GM18507 (cell line): Measurements from ENCODE around the gene BACE2.
"Not testable (repeated sequence)": the region's sequence is repeated elsewhere in the genome, so short reads cannot be mapped to it uniquely, and the experiment has no call there.

ENCODE experiments used
- DNase-seq: peaks from one replicate; pipeline ENCODE4 v3.0.0; 2011; ENCODE audit warnings: low read depth; ENCODE audit not compliant: insufficient read length; ENCODE audit errors: extremely low spot score
- FAIRE-seq: peaks from 2 replicates; lab custom pipeline; 2011; peaks lifted over from hg19 to GRCh38; lab: Jason Lieb, UNC

BACE2 gene

DNA sequence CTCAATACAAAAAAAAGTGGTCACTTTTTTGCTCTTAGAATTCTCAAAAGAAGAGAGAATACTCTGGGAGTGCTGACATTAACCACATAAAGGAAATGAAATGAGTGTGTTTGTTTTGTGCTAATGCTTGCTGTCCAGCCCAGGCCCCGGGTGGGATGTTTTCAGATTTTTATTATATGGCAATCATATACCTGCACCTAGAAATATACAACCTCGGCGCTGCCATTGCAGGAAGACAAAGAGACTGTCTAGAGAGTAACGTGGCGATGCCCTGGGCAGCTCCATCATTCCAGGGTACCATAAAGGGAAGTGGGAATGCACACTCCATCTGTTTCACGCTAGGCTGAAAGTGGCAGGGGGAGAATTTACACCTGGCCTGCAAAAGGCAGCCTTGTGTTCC lies 7.1 kb downstream of the BACE2 start:
- DNase-seq (no peak), FAIRE-seq (no peak)

DNA sequence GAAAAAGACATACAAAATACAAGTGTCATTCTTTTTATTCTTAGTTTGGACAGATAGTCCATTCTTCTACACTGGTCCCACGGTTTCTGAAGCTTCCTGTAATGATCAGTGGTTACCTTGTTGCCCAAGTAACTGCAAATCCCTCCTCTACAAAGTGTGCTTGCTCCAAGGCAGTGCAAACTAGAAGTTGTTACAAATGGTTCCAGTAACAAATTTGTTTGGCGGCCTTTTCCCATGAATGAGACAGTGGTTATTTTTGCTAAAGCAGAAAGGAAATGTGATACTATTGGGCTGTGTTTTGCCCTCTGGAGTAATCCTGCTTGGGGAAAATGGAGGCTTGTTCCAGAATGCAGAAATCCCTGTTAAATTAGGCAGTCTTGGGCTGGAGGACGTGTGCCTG lies 8.9 kb downstream of the BACE2 start:
- DNase-seq (no peak), FAIRE-seq (no peak)

DNA sequence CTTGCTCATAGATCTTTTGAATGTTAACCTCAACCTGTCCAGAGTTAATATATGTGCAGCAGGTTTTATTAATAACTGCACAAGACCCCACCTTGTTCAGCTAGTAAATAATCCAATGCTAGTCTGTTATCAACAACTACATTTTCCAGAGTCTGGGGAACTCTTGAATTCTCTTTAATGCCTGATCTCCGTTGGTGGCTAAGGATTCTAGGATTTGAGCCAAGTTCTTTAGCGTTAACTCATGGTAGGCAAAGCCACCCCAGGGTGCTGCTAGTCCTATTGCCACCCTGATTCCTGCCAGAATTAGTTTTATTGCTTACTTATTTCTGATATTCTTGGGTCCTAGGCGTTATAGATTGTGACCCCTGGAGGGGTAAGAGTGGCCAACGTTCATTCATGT lies 12.8 kb downstream of the BACE2 start:
- DNase-seq (no peak), FAIRE-seq (no peak)

DNA sequence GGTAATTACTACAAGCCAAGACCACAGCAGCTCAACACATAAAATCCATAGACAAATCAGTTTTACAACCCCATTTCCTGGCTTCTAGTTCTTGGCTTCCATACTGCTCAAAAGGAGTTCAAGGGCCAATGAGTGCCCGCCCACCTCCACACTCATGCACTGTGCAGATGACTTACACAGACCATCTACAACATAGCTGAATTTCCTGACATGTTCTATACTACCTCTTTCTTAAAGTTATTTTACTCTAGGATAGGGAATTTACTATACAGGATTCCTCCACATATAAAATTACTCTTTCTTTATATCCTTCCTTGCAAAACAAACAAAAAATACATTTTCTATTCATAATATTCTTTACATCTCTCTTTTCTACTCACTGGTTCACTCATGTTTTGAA lies 14.6 kb downstream of the BACE2 start:
- DNase-seq (no peak), FAIRE-seq (no peak)

DNA sequence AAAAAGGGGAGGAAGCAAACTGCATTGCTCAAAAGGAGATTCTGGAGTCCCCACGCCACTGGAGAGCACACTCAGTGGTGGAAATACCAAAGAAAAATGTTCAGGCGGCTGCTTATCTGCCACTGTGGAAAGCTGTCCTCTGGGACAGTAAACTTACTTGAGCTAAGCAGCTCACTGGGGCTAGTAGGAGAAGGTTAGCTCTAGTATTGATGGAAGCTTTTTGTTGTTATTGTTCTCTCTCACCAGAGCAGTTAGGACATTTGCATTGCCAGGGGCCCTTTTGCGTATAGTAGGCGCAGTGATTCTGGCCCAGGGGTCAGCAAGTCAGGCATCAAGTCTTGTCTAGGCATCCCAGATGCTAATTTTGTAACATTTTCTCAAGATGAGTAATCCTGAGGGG lies 15.6 kb downstream of the BACE2 start:
- no peak for FAIRE-seq

DNA sequence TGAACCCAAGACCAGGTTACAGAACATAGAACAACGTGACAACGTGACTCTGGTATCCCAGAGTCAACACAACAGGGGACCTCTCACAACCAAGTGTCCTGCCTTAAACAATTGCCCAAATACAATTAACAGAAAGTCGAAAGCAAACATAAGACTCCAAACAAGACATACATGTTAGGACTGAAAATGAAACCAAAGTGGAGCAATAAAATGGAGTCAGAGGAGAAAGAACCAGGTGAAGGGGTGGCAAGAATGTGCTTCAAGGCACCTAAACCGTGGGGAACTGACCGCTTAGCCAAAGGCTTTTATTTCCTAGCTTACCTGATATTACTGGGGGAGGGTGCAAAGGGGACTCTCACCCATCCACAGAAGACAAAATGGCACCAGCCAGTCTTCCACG lies 17.8 kb downstream of the BACE2 start:
- DNase-seq (no peak), FAIRE-seq (no peak)

More for the DNA sequence above, 15.6 kb downstream of the BACE2 start:
- no peak for DNase-seq

DNA sequence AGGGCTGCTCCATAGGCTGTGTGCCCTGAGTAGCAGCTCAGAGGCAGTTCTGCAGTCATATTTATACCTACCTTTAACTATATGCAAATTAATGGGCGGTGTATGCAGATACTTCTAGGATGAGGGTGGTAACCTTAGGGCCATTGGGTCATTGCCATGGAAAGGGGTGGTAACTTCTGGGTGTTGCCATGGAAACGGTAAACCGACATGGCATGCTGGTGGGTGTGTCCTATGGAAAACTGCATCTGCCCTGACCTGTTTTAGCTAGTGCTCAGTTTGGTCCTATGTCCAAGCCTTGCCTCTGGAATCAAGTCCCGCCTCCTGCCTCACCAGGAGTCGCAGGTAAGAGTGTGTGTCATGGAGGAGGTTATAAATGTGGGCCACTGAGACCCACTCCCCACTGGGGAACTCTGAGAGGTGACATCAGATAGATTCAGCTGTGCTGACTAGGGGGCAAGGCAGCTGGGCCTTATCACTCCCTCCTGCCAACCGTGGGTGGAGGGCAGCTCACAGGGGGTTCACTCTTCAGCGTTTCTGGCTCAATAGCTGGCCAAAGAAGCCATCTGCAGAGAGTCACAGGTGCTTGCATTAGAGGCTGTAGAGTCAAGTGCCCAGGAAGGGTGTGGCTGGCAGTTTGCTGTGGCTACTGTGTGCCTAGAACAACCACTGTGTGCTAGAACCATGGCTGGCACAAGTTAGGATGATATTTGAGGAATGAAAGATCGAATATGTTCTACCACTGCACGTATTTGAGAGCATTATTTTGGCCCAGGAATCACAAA lies 19.0 kb downstream of the BACE2 start:
- FAIRE-seq = no peak

DNA sequence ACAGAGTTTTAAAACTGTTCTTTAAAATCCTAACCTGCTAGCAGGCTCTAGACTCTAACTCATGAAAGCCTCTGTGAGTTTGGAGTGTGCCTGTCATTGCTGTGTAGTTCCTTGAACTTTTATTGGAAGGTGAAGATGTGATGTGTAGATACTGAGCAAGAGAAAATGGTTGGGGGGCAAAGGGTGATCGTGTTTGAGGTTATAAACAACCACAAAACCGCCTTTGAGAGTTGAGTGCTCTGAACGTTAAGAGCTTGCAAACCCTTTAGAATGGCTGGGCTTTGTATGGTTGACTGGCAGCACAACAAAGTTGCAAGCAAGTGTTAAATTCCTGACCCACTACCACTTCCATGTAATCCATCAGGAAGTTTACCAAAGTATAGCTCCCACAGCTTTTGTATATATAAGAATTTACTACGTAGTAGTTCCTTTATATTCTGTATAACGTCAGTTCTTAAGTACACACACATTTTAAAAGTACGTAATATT lies 19.6 kb downstream of the BACE2 start:
- FAIRE-seq (no peak), DNase-seq (no peak)

More for the DNA sequence above, 19.0 kb downstream of the BACE2 start:
- no peak for DNase-seq

DNA sequence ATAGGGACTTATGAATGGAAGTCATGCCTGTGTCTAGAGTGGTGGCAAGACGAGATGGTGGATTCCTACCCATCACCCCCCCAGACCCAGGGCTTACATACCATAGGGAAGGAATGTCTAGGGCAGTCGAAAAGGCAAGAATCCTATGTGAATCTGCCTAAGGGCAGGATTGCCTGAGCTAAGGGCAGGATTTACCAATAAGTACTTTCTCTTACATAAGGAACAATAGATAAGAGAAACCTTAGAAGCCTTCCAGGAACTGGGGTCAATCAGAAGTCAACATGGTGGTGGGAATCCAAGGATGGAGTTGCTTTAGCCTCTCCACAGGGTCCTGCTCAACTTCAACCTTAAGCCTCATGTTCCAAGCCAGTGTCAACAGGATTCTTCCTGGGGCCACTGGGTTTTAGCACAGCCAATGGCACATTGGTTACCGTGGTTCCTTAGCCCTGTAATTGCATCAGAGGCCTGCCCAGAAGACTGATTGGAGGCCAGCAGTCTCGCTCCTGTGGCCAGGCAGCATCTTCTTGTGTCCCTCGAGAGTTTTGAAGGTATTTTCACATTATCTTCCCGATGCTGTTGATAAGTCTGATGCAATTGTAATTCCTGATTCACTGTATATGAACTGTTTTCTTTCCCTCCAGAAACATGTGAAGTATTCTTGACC lies 20.7 kb downstream of the BACE2 start:
- DNase-seq = no peak
- no peak for FAIRE-seq

DNA sequence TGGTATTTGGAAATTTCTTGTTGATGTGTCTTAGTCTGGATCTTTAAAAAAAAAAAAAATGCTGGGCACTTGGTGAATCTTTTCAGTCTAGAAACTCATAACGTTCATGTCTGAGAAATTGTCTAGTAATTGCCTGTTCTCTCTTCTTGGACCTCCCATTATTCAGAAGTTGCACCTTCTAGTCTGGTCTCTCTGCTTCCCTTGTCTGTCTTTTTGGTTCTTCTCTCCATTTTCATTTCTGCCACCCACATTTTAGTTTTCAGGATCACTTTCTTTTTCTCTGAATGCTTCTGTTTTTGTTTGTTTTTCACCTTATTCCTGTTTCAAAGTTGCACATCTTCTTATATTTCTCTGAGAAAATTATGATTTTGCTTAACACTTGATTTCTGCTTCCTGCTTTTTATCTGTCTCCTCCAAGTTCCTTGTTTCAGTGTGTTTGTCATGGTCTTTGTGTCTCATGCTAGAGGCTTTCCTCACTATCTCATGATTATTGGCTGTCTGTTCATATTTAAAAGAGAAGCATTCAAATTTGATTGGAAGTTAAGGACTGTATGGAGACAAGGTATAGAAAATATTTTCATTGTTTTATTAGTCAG lies 21.3 kb downstream of the BACE2 start:
- DNase-seq (no peak), FAIRE-seq (no peak)

DNA sequence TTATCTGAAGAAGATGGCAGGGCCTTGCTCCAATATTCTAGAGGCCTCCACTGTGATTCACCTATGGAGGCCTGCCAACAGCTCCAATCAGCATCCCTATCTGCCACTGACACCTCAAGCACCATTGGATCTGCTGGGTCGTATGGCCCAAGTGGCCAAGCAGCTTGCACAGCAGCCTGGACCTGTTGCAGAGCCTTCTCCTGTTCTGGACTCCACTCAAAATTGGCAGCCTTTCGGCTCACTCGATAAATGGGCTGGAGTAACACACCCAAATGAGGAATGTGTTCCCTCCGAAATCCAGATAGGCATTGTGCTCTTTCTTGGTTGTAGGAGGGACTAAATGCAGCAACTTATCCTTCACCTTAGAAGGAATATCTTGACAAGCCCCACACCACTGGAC lies 24.6 kb downstream of the BACE2 start:
- DNase-seq, FAIRE-seq: not testable (repeated sequence)

DNA sequence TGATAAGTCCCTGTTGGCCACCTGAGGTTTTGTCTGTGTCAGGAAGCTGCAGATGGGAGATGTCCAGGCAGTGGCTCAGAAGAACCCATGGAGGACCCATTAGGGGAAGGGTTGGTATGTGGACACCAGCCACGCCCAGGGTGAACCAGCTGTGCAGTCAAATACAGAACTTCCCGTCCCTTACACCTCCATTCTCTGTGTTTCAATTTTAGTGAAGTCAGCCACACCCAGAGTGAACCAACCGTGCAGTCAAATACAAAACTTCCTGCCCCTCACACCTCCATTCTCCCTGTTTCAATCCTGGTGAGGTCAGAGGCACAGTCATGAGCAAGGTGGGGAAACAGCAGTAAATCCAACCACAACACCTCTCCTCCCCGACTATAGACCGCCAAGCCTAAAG lies 27.4 kb downstream of the BACE2 start:
- no peak for FAIRE-seq
- DNase-seq = no peak

DNA sequence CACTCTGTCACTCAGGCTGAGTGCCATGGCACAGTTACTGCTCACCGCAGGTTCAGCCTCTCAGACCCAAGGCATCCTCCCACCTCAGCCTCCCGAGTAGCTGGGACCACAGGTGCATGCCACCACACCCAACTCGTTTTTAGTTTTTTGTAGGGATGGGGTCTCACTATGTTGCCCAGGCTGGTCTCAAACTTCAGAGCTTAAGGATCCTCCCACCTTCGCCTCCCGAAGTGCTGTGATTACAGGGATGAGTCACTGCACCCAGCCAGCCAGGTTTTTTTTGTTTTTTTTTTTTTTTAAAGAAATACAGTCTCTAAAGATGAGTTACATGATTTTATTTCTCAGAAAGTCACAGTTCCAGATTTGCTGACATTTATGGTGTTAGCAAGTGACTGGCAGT lies 29.0 kb downstream of the BACE2 start:
- no peak for FAIRE-seq
- no peak for DNase-seq

DNA sequence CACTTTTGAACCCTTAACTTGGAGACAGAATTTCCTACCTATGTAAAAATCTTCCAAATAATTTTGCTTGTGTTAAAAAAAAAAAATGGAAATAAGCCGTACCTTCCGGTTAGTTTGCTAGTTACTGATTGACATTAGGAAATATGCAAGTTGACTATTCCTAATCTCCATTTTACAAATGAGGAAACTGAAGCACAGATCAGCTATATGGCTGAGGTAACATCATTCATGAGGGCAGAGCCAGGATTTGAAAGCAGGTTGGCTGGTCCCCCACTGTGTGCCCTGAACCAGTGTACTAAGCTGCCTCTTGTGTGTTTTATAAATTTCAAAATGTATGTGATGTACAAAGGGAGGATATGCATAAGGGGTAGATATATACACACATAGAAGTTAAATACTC lies 29.6 kb downstream of the BACE2 start:
- FAIRE-seq (no peak), DNase-seq (no peak)

DNA sequence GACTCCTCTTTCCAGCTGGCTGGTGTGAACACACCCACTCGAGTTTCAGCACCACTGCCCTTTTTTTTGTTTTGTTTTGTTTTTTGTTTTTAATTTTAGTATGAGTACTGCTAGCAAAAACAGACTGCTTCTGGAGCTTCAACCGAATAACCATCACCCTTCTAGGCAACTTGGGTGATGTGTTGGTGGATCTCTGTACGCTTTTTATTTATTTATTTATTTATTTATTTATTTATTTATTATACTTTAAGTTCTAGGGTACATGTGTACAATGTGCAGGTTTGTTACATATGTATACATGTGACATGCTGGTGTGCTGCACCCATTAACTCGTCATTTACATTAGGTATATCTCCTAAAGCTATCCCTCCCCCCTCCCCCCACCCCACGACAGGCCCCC lies 30.7 kb downstream of the BACE2 start:
- not testable (repeated sequence) for FAIRE-seq, DNase-seq

DNA sequence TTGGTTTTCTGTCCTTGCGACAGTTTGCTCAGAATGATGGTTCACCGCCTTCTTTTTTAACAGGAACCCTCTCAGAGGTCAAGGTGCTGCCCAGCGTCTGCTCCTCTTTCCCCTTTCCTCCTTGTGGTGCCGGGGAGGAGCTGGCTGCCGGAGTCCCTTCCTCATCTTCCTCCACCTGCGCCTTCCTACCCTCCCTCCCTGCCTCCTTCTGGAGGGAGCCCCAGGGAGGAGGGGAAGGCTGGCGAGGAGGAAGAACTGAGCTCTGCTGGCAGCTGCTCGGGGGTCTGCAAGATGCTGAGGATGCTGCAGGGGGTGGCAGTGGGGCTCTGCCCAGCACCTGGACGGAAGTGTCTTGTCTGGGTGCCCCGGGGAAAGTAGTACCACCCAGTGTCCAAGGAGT lies 31.2 kb downstream of the BACE2 start:
- DNase-seq = no peak
- no peak for FAIRE-seq

DNA sequence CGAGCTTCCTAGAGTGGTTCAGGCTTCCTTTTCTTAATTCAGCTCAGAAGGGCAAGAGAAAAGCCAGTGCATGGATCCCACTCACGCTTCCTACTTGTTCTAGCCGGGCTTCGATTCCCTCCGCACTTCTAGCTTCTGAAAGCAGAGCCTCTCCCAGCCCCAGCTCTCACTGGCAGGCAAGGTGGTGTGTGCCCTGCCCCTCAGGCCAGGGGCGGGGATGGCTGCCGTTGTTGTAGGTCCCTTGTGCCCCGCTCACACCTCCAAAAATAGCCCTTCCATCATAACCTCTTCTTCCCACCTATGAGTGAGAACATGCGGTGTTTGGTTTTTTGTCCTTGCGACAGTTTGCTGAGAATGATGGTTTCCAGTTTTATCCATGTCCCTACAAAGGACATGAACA lies 31.6 kb downstream of the BACE2 start:
- no peak for DNase-seq
- FAIRE-seq = no peak

DNA sequence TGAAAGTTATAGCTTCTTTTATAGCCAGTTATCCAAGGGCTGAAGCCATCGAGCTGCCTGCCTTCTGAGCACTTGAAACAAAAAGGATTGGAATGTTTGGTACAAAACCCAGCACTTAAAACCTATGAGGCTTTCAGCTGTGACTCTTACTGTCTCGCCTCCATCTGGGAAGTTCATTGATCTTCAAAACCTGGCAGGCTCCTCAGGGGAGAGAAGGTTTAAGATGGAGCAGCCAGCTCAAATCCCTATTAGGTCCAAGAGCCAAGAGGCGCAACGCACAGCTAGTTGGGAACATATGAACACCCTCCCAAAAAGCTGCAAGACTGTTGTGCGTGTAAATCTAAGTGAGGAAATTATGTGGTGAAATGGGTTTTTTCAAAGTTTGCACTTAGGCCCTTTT lies 33.4 kb downstream of the BACE2 start:
- DNase-seq = no peak
- FAIRE-seq = no peak

DNA sequence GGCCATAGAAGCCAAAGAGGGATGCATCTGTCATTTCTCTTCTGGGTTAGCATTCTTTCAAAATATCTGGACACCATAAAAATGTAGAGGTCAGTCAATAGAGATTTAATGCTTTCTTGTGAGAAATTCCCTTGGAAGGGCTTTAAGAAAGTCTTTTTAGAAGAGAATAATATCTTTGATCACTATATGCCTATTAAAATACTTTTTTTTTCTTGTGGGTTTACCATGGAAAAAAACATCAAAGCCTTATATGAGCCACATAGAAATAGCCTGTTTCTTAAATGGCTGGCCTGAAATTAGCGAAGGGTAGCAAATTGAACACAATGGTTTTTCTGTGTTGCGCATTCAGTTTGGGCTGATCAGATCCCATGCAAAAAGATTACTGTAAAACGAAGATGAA lies 36.8 kb downstream of the BACE2 start:
- DNase-seq (no peak), FAIRE-seq (no peak)

DNA sequence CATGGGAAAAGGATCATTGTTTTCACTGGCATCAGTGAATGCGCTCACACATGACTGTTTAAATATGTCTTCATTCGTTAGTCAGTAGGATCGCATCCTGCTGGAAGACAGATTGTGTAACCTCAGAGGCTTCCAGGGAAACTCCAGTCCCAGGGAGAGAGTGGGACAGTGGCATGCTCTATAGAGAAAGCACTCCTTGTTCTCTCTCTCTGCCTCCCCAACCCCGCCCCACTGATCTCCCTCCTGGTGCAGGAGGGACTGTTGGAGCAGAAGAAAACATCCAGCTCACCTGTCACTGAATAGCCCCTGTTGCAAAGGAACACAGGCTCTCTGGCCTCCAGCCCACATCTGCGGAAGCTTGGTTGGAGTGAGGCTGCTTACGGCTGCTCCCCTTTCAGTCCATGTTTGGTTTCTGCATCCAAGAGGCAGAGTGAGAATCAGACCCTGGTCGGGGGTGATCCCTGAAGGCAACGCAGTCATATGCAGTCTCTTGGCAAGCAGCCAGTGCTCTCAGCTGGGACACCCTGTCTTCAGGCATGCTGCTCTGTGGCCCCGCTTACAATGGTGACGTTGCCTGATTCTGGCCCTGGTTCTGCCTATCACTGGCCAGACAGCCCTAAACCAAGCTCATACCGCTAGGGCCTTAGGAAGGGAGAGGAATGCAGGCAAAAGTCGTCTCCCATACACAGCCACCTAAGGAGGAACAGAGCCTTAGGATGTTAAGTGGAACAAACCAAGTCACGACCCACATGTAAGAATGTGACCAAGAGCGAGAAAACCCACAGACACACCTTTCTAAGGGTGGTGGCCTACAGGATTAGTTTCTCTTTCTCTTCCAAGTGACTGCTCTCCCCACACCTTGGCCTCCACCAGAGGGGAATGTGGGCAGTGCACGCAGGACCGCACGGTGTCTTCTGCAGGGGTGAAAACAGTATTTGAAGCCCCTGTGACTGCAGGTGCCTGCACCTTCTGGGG lies 39.7 kb downstream of the BACE2 start:
- DNase-seq (no peak), FAIRE-seq (no peak)
